Measurements from ENCODE around the gene PTPRK.

GRCh38 chr6:127920804-127921203 is 599.6 kb downstream of the PTPRK start:
- TF ChIP-seq POLR2A (IDR thresholded peaks at IDR 0.05; ENCODE audit: low read depth, low read length) = no peak
- TF ChIP-seq POLR2AphosphoS5 (IDR thresholded peaks at IDR 0.05; ENCODE audit: low read depth, low read length) = no peak
- TF ChIP-seq SPI1 (IDR thresholded peaks at IDR 0.05; ENCODE audit: low read depth, low read length) = no peak
- TF ChIP-seq PAX5 (IDR thresholded peaks at IDR 0.05; ENCODE audit: insufficient read depth, low read length, severe bottlenecking) = no peak
- no peak for TF ChIP-seq TAF1 (IDR thresholded peaks at IDR 0.05; ENCODE audit: low read depth, low read length)

Measured in GM12891 (cell line).